CD4-positive, alpha-beta T cell treated with Interferon gamma for 1 hour (primary cell): ENCODE results near the gene ABHD17A.

Source experiments
- DNase-seq: peaks from one replicate; pipeline ENCODE4 v3.0.0-alpha.2; 2020

Gene ABHD17A

GRCh38 chr19:1863328-1863637 is 22.0 kb downstream of the ABHD17A start, which contains the start of gene KLF16:
KLF16 (minus strand) TSS chr19:1863579; CDS start chr19:1863497, 82 bp downstream.
- no peak for DNase-seq

DNA sequence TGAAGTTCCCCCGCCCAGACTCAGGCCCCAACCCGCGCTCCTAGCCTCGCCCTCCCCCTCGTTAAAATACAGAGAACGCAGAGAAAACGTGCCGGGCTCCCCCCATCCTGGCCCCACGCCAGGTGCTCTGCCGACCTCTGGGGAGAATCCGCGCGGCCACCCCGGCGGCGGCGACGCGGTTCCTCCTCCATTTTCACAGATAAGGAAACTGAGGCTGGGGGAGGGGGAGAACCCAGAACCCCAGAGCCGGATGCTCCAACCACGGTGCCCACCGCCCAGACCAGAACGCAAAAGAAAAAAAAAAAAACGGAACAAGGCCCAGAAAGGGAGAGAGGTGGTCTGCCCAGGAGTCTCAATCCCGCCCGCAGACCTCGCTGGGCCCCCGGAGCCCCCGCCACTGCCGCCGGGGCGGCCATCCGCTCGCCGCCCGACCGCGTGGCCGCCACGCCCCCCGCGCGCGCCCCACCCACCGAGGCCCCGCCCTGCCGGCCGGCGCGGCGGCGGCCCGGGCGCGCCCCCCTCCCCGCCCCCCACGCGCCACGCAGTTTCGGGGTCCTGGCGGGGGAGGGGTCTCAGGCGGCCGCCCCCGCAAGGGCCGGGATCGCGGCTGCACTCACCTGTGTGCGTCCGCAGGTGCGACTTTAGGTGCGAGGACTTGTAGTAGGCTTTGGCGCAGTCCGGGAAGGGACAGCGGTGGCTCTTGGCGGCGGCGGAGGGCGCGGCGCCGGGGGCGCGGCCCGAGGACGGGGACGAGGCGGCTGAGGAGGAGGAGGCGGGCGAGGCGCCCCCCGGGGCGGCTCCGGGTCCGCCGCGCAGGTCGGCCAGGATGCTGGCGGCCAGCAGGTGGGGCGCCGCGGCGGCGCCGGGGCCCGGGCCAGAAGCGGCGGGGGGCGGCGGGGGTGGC is 22.6 kb downstream of the ABHD17A start:
- peak; percentile 54 for DNase-seq

GRCh38 chr19:1862068-1862423 is 23.2 kb downstream of the ABHD17A start:
- no peak for DNase-seq

DNA sequence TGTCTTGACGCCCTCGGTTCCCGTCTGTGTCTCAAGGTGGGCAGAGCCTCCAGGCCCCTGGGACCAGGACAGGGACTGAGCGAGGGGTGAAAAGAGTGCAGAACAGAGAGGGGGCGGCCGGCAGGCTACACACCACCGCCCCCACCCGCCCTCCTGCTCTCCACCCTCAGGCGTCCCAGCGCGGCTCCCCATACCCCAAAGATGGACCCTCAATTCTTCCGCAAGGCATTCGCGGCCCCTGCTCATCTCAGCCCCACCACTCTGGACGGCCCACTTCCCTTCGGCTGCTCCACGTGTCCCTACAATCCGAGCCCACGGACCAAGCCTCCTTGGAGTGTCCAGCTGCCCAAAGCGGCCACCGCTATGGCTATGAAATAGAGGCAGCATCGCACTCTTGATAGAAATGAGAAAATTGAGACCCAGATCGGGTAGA is 23.7 kb downstream of the ABHD17A start:
- no peak for DNase-seq

DNA sequence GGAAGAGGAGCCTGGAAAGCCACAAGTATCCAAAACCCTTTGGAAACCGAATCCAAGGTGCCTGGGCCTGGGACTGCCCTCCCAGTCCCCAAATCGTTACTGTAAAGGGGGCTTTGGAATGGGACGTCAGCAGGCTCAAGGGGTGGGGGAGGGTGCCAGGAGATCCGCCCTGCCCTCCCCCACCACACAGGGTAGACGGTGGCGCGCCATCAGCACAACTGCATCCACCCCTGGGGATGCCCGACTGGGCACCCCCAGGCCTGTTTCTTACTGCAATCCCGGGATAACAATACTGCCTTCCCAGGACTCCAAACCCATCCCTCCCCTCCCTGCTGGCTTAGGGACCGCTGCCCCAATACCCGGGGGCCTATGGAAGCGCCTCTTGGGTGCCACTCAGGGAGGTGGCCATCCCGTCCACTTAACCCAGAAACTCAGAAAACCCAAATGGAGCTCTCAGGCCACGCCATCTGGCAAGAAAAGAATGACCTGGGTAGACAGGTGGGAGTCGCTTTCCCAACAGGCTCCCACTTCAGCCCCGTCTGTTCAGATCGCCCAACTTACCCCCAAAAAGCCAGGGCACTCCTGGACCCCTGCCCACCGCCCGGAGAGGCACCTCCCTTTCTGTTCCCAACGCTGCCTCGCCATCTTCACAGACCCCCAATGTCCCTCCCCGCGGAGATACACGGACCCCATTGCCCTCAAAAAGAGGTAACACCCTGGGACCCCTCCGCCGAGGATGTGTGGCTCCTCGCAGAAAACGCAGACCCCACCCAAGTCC is 24.3 kb downstream of the ABHD17A start:
- DNase-seq: no peak

- peak; percentile 74 for DNase-seq
These were observed 25.1 kb downstream of the ABHD17A start for GRCh38 chr19:1860042-1860775.

GRCh38 chr19:1859331-1859781 is 25.9 kb downstream of the ABHD17A start:
- DNase-seq: no peak

GRCh38 chr19:1858412-1859081 is 26.7 kb downstream of the ABHD17A start:
- DNase-seq: no peak

- no peak for DNase-seq
These were observed 27.5 kb downstream of the ABHD17A start for GRCh38 chr19:1857648-1858326.

- peak; percentile 74 for DNase-seq
These were observed 28.3 kb downstream of the ABHD17A start for GRCh38 chr19:1856698-1857603.

DNA sequence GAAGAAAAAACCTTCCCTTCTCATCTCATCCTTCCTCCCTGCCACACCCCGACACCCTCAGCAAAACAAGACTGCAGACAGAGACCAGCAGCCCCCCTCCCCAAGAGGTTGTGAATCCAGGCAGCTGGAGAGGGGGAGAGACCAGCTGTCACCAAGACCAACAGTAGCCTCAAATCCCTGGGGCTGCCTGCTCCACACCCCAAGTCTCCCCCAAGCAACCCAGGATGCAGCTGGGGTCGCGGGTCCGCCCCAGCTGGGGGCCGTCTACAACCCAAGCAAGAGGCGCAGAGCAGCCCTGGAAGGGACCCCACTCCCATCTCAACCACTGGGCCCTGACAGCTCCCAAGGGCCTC is 29.0 kb downstream of the ABHD17A start:
- DNase-seq: no peak

DNA sequence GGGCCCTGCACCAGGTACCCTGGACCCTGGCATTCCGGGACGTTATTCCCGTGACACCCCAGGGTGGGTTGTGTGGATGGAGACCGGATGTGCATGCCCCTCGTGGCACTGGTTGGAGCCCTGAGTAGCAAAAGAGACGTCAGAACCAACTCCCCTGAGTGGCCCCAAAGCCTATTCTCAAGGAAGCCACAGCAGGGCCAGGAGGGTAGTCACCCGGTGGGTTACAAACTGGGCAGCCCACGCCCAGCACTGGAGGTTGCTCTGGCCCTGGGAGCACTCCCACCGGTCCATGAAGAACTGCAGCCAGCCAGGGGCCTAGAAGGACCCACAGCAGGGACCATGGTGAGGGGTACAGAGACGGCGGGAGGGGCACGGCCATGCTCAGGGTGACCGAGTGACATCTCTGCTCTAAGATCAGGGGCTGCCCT is 29.5 kb downstream of the ABHD17A start:
- no peak for DNase-seq

DNA sequence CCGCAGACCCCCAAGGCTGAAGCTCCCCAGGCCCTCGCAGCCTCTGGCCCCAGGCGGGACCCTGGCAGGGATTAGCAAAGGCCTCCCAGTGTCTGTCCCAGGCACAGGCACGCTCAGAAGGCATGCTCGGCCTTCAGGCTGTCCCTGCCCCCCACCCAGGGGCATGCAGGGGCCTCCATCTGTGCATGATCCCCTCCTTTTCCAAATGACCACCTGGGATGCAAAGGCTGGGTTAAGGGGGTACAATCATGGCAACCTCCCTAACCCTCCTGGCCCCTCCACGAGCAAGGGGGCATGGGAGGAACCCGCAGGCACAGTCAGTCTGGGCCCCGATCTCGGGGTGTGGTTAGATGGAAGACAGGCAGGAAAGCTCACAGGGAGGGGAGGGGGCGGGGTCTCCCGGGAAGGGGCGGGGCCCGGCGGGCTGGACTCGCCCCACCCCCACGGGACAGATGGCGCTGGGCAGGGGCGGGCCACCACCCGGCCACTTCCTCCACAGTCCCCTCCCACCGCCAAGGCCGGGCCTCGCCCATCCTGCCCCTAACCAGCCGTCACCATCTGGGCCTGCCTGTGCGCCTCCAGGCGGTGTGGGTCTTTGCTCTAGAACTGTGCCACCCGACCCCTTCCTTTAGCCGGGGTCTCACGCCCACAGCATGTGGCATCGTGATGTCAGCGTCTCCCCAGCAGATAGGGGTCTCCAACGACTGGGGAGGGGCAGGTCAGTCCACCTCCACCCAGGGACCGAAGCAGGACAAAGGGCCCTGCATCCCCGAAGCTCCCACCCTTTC is 30.1 kb downstream of the ABHD17A start:
- peak; percentile 89 for DNase-seq

DNA sequence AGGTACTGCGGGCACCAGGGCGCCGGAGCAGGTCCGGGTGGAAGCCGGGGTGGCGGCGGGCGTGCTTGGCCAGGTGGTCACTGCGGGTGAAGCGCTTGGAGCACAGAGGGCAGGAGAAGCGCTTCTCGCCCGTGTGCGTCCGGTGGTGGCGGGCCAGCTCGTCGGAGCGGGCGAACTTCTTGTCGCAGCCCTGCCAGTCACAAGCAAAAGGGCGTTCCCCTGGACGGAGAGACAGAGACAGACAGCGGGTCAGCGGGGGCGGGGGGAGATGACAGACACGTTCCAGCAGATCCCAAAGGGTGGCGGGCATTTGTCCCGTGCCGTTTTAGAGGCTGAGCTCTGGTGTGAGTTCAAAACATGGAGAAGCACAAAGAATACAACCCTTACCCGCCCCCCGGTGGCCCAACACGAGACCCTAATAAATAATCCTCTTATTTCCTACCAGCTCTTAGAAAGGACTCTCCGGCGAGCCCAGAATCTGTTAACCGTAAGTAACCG is 30.7 kb downstream of the ABHD17A start:
- no peak for DNase-seq

- DNase-seq: no peak
These were observed 31.2 kb downstream of the ABHD17A start for GRCh38 chr19:1854039-1854541.

- DNase-seq: peak; percentile 82
These were observed 31.8 kb downstream of the ABHD17A start for GRCh38 chr19:1853295-1854038.

- DNase-seq: no peak
These were observed 32.6 kb downstream of the ABHD17A start for GRCh38 chr19:1852581-1853128.
